Testis (tissue), 2 donors: ENCODE results near the gene ACTL10.

Experiments used
- CTCF ChIP-seq, 3 experiments: fragments of 450-650 bp in 2 of 3; fragments of 200-600 bp in 1 of 3; sonication (generic) in 1 of 3; IDR thresholded peaks; one replicate each; pipeline ENCODE4 v1.5.1; 2016 to 2019; ENCODE audit warnings: antibody characterized with exemption in 3 of 3, mild to moderate bottlenecking in 2 of 3, moderate library complexity in 1 of 3
- POLR2A ChIP-seq: fragments of 450-650 bp; IDR thresholded peaks from one replicate; pipeline ENCODE4 v1.6.1; 2017; ENCODE audit warnings: antibody characterized with exemption, mild to moderate bottlenecking, moderate library complexity

GRCh38 chr20:33673114-33673409, 6.3 kb downstream of the ACTL10 start:
- TF ChIP-seq CTCF (IDR thresholded peaks at IDR 0.05) (no peak), POLR2A (no peak)
